AG04450 (cell line): Measurements from ENCODE around the gene UVRAG. TPM values are rescaled to one million over a fixed set of nuclear protein-coding genes. Genes with fewer than 3 reads are reported as not detected.

Experiments used
- CTCF ChIA-PET: fragments of 300-600, 350-600 bp; formaldehyde crosslinking; extraction: SDS; loops from one replicate; lab custom pipeline; 2022; ENCODE audit warnings: antibody characterized with exemption, inconsistent platforms; lab: Charles Lee
- POLR2A ChIA-PET: fragments of 350-600 bp; formaldehyde crosslinking; extraction: SDS; loops from one replicate; lab custom pipeline; 2021; ENCODE audit warnings: antibody characterized with exemption, inconsistent platforms; lab: Yijun Ruan, JAX
- DNase-seq: peaks from one replicate; pipeline ENCODE4 v3.0.0-alpha.2; 2011; ENCODE audit warnings: low read depth, low spot score
- H3K27ac ChIP-seq: one replicate; pipeline ENCODE4 v1.5.1; 2012; ENCODE audit warnings: low read depth, low read length, control low read depth
- H3K27me3 ChIP-seq: one replicate; pipeline ENCODE4 v1.6.0; 2012; ENCODE audit warnings: low read length; ENCODE audit not compliant: control insufficient read depth, insufficient read depth
- H3K4me3 ChIP-seq: 2 replicates; pipeline ENCODE4 v1.5.1; 2011; ENCODE audit warnings: mild to moderate bottlenecking, low read depth, low read length, control low read depth
- H3K9me3 ChIP-seq: 2 replicates; pipeline ENCODE4 v1.5.1; 2012; ENCODE audit warnings: low read length; ENCODE audit not compliant: control insufficient read depth, insufficient read depth
- polyA plus RNA-seq: library from polyadenylated mRNA; depleted of rRNA; stranded (reverse); fragments of >200 nt; gene quantifications from 2 replicates; pipeline ENCODE4 v1.2.3, GENCODE V29; 2011
- TF ChIP-seq, protein P1 (sequence below): IDR thresholded peaks from 2 replicates; pipeline ENCODE4 v1.5.1; 2011; ENCODE audit warnings: low read depth, low read length, control low read depth, inconsistent platforms

The UVRAG gene
- polyA plus RNA-seq, 1 experiment = 11.6 TPM

DNA sequence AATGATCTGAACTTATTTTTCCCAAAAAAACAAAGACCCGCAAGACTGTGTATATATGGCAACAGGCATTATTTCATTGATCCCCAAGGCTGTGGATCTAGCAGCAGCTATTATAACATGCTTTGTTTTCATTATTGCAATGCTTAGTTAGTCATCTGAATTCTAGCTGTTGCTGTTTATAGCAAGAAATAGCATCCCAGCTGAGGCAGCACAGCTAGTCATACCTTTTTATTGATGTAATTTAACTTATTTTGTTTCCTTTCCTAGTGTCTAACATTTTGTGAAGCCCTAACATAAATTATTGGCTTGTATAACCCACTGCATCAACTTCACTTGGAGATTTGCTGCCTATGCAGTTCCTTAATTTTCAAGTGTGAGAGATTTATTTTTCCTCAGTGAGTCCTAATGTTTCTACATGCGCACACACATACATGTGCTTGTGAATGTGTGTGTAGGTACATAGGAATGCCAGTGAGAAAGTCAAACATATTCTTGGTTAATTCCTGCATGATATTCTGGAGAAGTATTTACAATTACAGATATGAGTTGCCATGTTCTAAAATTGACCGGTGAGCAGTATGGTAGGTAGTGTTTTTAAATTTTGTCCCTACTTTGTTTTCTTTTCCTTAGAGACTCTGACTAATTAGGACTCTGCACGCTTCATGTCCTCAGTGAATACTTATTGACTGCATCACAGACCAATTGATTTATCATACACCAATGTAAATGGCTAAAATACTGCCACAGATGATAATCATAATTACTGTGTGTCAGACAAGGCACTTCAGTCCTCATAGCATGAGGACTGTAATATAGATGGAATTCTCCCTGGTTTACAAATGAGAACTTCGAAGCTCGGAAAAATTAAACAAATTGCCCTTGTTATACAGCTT, 272.0 kb downstream of the UVRAG start:
- CTCF ChIA-PET = no interaction called here
- TF ChIP-seq, protein P1, sequence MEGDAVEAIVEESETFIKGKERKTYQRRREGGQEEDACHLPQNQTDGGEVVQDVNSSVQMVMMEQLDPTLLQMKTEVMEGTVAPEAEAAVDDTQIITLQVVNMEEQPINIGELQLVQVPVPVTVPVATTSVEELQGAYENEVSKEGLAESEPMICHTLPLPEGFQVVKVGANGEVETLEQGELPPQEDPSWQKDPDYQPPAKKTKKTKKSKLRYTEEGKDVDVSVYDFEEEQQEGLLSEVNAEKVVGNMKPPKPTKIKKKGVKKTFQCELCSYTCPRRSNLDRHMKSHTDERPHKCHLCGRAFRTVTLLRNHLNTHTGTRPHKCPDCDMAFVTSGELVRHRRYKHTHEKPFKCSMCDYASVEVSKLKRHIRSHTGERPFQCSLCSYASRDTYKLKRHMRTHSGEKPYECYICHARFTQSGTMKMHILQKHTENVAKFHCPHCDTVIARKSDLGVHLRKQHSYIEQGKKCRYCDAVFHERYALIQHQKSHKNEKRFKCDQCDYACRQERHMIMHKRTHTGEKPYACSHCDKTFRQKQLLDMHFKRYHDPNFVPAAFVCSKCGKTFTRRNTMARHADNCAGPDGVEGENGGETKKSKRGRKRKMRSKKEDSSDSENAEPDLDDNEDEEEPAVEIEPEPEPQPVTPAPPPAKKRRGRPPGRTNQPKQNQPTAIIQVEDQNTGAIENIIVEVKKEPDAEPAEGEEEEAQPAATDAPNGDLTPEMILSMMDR = no peak
- Histone ChIP-seq H3K27me3 (no peaks in the 10 kb centered on the region), H3K27ac (no peak overlapping the region), H3K4me3 (no peak overlapping the region), H3K9me3 (no peaks in the 10 kb centered on the region)
- peak; percentile 69 for DNase-seq
- POLR2A ChIA-PET = interaction anchor here (1.0 kb wide), 1 partner anchor 12 kb away, joined by 4 read pairs; no protein-coding TSS in a partner anchor

DNA sequence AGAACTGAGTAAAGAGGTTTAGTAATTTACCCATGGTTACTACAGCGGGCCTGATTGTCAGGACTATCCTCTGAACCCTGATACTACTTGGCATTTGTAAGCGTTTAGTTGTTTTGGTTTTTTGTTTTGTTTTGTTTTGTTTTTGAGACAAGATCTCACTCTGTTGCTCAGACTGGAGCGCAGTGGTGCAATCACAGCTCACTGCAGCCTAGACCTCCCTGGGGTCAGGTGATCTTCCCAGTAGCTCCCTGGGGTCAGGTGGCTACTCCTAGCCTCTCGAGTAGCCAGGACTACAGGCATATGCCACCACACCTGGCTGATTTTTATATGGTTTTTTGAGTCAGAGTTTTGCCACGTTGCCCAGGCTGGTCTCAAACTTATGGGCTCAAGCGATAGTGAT, 272.7 kb downstream of the UVRAG start:
- ChIA-PET CTCF (no interaction called here), POLR2A (no interaction called here)
- DNase-seq = no peak
- TF ChIP-seq, protein P1 = no peak
- H3K9me3 ChIP-seq = no peaks in the 10 kb centered on the region
- H3K27ac ChIP-seq = no peak overlapping the region
- H3K27me3 ChIP-seq = no peaks in the 10 kb centered on the region
- H3K4me3 ChIP-seq = no peak overlapping the region

DNA sequence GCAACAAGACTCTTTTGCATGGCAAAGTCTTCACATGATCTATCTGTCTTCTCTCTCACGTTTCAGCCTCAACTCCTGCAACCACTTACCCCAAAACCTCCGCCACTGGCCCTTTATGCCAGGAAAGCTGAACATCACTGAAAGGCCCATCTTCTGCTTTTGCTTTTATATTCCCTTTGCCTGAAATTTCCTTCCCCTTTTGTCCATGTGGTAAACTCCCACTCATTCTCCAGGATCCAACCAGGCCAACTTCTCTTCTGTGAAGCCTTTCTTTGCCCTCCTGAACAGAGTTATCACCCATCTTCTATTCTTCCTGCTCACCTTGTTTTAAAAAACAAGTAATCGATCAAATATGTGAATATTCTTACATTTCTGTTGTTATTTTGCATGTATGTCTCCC, 273.5 kb downstream of the UVRAG start:
- TF ChIP-seq, protein P1 = no peak
- H3K27me3 ChIP-seq = no peaks in the 10 kb centered on the region
- no peak for DNase-seq
- H3K4me3 ChIP-seq = no peak overlapping the region
- H3K9me3 ChIP-seq = no peaks in the 10 kb centered on the region
- no peak overlapping the region for H3K27ac ChIP-seq
- ChIA-PET CTCF (no interaction called here), POLR2A (no interaction called here)

DNA sequence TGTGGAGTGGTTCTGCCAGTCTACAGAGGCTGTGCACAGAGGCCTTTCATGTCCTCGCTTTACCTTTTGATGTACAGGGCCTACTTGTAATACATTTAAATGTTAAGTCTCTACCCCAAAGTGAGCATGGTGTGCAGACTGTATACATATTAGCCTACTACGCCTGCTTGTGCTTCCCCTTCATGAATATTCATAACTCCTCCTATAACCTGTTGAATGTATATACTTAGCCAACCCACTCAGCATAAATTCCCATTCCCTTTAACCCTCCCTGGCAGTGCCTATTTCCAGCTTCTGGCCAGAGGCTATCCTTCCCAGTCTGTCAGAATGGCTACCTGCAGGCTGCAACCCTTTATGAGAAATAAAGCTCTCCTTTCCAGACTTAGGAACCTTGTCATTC, 275.2 kb downstream of the UVRAG start:
- CTCF ChIA-PET = interaction anchor here (1.7 kb wide), 1 partner anchor 62 kb away, joined by 7 read pairs; no protein-coding TSS in a partner anchor

DNA sequence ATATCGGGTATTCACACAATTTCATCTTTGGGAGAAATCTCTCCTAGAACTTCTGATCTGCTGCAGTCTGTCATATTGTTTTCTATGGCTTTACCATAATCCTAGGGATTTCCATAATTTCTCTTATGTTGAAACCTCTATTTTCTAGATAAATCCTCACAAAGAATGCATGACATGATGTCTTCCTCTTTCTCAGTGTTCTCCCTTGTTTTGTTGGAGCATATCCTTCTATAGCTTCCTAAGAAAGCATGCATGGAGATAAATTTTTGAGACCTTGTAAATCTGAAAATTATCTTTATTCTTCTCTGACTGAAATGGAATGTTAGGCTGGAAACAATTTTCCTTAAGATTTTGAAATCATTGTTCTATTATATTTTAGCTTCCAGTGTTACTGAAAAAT, 275.8 kb downstream of the UVRAG start:
- TF ChIP-seq, protein P1 = no peak
- Histone ChIP-seq H3K27me3 (no peaks in the 10 kb centered on the region), H3K4me3 (no peak overlapping the region), H3K27ac (no peak overlapping the region), H3K9me3 (no peaks in the 10 kb centered on the region)
- ChIA-PET POLR2A (no interaction called here), CTCF (interaction anchor here (1.7 kb wide), 1 partner anchor 61 kb away, joined by 7 read pairs; no protein-coding TSS in a partner anchor)
- no peak for DNase-seq

More for the DNA sequence above, 275.2 kb downstream of the UVRAG start:
- Histone ChIP-seq H3K27me3 (no peaks in the 10 kb centered on the region), H3K27ac (no peak overlapping the region), H3K4me3 (no peak overlapping the region), H3K9me3 (no peaks in the 10 kb centered on the region)
- POLR2A ChIA-PET = no interaction called here
- TF ChIP-seq, protein P1 = no peak
- no peak for DNase-seq
